Tibial artery (tissue), 4 donors: ENCODE results near the gene OPCML.

Experiments used
- DNase-seq, 2 donors: peaks; one replicate each; pipeline ENCODE4 v3.0.0-alpha.2; 2019
- H3K27ac ChIP-seq, 2 donors: fragments of 200-600 bp; sonication (generic) in 1 of 2; 1 replicate in 1 of 2; 2 replicates in 1 of 2; pipeline ENCODE4 v1.5.1; 2018 to 2019; ENCODE audit warnings: mild to moderate bottlenecking in 1 of 2
- H3K27me3 ChIP-seq, 2 donors: fragments of 200-600 bp; sonication (generic) in 1 of 2; one replicate each; pipeline versions ENCODE4 v1.5.1 to v1.6.0; 2016 to 2019
- H3K36me3 ChIP-seq, 3 donors: fragments of 200-600 bp; sonication (generic) in 2 of 3; one replicate each; pipeline ENCODE4 v1.5.1; 2016 to 2019; ENCODE audit warnings: mild to moderate bottlenecking in 2 of 3
- H3K4me1 ChIP-seq, 4 donors: fragments of 200-600 bp; sonication (generic) in 2 of 4; 1 replicate in 3 of 4; 2 replicates in 1 of 4; pipeline ENCODE4 v1.5.1; 2016 to 2019
- H3K4me3 ChIP-seq, 2 donors: fragments of 200-600 bp; sonication (generic) in 1 of 2; 1 replicate in 1 of 2; 2 replicates in 1 of 2; pipeline ENCODE4 v1.5.1; 2018 to 2019; ENCODE audit warnings: mild to moderate bottlenecking in 2 of 2
- H3K9me3 ChIP-seq, 3 donors: fragments of 200-600 bp; sonication (generic) in 1 of 3; one replicate each; pipeline ENCODE4 v1.5.1; 2016 to 2019
- CTCF ChIP-seq, 2 experiments: fragments of 200-600 bp in 1 of 2; fragments of 450-650 bp in 1 of 2; IDR thresholded peaks; one replicate each; pipeline ENCODE4 v1.5.1; 2017 to 2019; ENCODE audit warnings: antibody characterized with exemption in 2 of 2, mild to moderate bottlenecking in 1 of 2, moderate library complexity in 1 of 2
- intact Hi-C: fragments of 100-400 bp; cut with DNase I; formaldehyde crosslinking; loops from one replicate; pipeline ENCODE4 v1.15.0; 2023; ENCODE audit warnings: low total_unique reads

OPCML gene

GRCh38 chr11:133521502-133521901 lies 10.8 kb downstream of the OPCML start:
- H3K27me3 ChIP-seq, result no peaks in the 10 kb centered on the region
- no peaks in the 10 kb centered on the region for H3K4me1 ChIP-seq
- H3K27ac ChIP-seq, result no peak overlapping the region
- no peak overlapping the region for H3K4me3 ChIP-seq
- no peaks in the 10 kb centered on the region for H3K9me3 ChIP-seq
- no peak for DNase-seq
- intact Hi-C loops, result no loop called here
- no peak for TF ChIP-seq CTCF (IDR thresholded peaks at IDR 0.05)
- no peaks in the 10 kb centered on the region for H3K36me3 ChIP-seq

GRCh38 chr11:133520707-133521106 lies 11.6 kb downstream of the OPCML start:
- intact Hi-C loops, result no loop called here
- no peaks in the 10 kb centered on the region for H3K36me3 ChIP-seq
- H3K27me3 ChIP-seq, result no peaks in the 10 kb centered on the region
- H3K4me3 ChIP-seq, result no peak overlapping the region
- peak in 1 of 2 donors; percentile 36 for DNase-seq
- H3K4me1 ChIP-seq, result no peaks in the 10 kb centered on the region
- TF ChIP-seq CTCF (IDR thresholded peaks at IDR 0.05), result no peak
- no peaks in the 10 kb centered on the region for H3K9me3 ChIP-seq
- no peak overlapping the region for H3K27ac ChIP-seq

- no peak for DNase-seq
- no peak overlapping the region for H3K27ac ChIP-seq
- no peak for TF ChIP-seq CTCF (IDR thresholded peaks at IDR 0.05)
Observed at GRCh38 chr11:133519560-133519959, 12.7 kb downstream of the OPCML start.

GRCh38 chr11:133518702-133519264 lies 13.5 kb downstream of the OPCML start:
- DNase-seq, result no peak
- intact Hi-C loops, result no loop called here
- Histone ChIP-seq H3K27ac (no peak overlapping the region), H3K4me1 (no peaks in the 10 kb centered on the region), H3K9me3 (no peaks in the 10 kb centered on the region), H3K27me3 (no peaks in the 10 kb centered on the region), H3K36me3 (no peaks in the 10 kb centered on the region), H3K4me3 (no peak overlapping the region)
- no peak for TF ChIP-seq CTCF (IDR thresholded peaks at IDR 0.05)

More at GRCh38 chr11:133519560-133519959, 12.7 kb downstream of the OPCML start:
- H3K4me1 ChIP-seq, result no peaks in the 10 kb centered on the region
- H3K4me3 ChIP-seq, result no peak overlapping the region
- no peaks in the 10 kb centered on the region for H3K36me3 ChIP-seq
- intact Hi-C loops, result no loop called here
- H3K9me3 ChIP-seq, result no peaks in the 10 kb centered on the region
- H3K27me3 ChIP-seq, result no peaks in the 10 kb centered on the region

- no peaks in the 10 kb centered on the region for H3K27me3 ChIP-seq
- no peaks in the 10 kb centered on the region for H3K4me1 ChIP-seq
- H3K36me3 ChIP-seq, result no peaks in the 10 kb centered on the region
- no peak overlapping the region for H3K4me3 ChIP-seq
- H3K9me3 ChIP-seq, result no peaks in the 10 kb centered on the region
- intact Hi-C loops, result no loop called here
- H3K27ac ChIP-seq, result no peak overlapping the region
- no peak for TF ChIP-seq CTCF (IDR thresholded peaks at IDR 0.05)
- no peak for DNase-seq
Observed at GRCh38 chr11:133516845-133517244, 15.5 kb downstream of the OPCML start.

GRCh38 chr11:133515107-133515506 lies 17.2 kb downstream of the OPCML start:
- Histone ChIP-seq H3K36me3 (no peaks in the 10 kb centered on the region), H3K27me3 (no peaks in the 10 kb centered on the region), H3K4me1 (no peaks in the 10 kb centered on the region), H3K4me3 (no peak overlapping the region), H3K27ac (no peak overlapping the region), H3K9me3 (no peaks in the 10 kb centered on the region)
- intact Hi-C loops, result no loop called here
- TF ChIP-seq CTCF (IDR thresholded peaks at IDR 0.05), result no peak
- DNase-seq, result no peak
